T47D (cell line): ENCODE measurements around the gene TPX2.
A peak's percentile ranks its signal among the peaks of the same experiment; 100 is the strongest.

Experiments
- DNase-seq, 2 experiments: peaks; one replicate each; pipeline versions ENCODE4 v3.0.0 to v3.0.0-alpha.2; 2011 to 2012; ENCODE audit warnings: low read depth in 1 of 2, low spot score in 1 of 2
- JUND ChIP-seq: IDR thresholded peaks from 2 replicates; pipeline ENCODE4 v1.6.1; 2012; ENCODE audit warnings: low read depth
- in situ Hi-C: cut with HindIII; loops from 2 replicates; pipeline ENCODE4 v1.10.0; 2016; ENCODE audit warnings: low sequenced_read_pairs, low pct_unique_long_range_greater_than_20kb

Gene TPX2

GRCh38 chr20:31843288-31843687, 104.2 kb downstream of the TPX2 start:
- DNase-seq, result no peak
- no peak for TF ChIP-seq JUND
- in situ Hi-C loops, result no loop called here

GRCh38 chr20:31843881-31844280, 104.8 kb downstream of the TPX2 start:
- no peak for DNase-seq
- no peak for TF ChIP-seq JUND
- in situ Hi-C loops, result no loop called here

DNA sequence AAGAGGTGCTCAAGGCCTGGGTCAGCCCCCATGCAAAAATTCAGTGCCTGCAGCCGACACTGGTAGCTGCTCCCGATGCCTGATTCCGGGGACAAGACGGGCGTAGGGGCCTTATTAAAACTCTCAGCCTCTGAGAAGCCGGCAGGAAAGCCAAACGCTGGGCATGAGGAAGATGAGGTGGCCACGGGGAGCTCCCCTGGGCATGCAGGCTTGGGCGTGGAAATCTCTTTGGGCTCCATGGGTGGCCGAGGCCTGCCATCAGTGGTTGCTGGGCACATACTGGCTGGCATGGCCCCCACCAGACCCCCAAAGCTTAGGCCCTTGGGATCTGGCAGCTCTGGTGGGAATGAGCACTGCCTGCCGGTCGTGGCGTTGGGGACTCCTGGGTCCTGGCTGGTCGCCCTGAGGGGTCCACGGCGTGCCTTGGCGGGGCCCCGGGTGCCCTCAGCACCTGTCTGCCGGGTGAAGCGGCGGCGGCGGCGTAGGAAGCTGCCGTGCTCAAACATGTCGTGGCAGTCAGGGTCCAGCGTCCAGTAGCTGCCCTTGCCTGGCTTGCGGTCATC, 105.7 kb downstream of the TPX2 start:
- no peak for TF ChIP-seq JUND
- DNase-seq, result no peak
- in situ Hi-C loops, result no loop called here

DNA sequence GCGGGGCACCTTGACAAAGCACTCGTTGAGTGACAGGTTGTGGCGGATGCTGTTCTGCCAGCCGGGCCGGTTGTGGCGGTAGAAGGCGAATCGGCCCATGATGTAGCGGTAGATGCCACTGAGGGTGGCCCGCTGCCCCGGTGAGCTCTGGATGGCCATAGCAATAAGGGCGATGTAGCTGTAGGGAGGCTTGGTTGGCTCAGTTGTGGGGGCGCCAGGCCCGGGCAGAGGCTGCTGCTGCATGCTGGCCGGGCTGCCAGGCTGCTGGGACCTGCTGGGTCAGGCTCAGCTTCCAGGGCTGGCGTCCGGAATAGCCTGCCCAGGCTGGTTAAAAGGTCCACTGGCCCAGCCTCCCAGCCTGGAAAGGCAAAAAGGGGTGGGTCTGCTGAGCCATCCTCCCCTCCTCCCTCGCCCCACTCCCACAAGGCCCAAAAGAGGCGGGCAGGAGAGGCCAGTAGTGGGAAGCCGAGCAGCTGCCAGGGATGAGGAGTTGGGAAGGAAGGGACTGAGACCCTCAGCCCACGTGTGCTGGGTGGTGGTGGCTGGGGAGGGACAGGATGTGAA, 106.3 kb downstream of the TPX2 start, which contains the start of gene FOXS1:
FOXS1 (minus strand) TSS at position 305 of the 564 bp plus-strand sequence; CDS start at position 243, 62 bp downstream.
- no peak for TF ChIP-seq JUND
- DNase-seq, result peak in 1 of 2 experiments; percentile 37
- in situ Hi-C loops, result no loop called here

DNA sequence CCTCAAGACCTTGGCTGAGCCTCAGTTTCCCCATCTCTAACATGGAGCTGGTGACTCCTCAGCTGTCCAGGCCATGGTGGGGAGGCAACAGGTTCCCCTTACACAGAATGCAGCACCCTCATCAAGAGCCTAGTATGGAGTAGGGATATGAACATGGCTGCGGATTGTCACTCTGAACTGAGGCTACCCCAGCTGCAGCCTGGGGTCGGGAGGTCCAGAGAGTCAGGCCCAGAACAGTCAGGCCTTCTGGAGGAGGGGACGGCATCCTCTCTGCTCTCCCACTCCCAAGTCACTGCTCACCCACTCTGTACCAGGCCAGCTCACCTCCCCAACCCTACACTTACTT, 107.7 kb downstream of the TPX2 start:
- no peak for DNase-seq
- in situ Hi-C loops, result no loop called here
- TF ChIP-seq JUND, result no peak

- DNase-seq, result no peak
- TF ChIP-seq JUND, result no peak
- in situ Hi-C loops, result no loop called here
Measured at GRCh38 chr20:31848088-31848999, 109.3 kb downstream of the TPX2 start.

DNA sequence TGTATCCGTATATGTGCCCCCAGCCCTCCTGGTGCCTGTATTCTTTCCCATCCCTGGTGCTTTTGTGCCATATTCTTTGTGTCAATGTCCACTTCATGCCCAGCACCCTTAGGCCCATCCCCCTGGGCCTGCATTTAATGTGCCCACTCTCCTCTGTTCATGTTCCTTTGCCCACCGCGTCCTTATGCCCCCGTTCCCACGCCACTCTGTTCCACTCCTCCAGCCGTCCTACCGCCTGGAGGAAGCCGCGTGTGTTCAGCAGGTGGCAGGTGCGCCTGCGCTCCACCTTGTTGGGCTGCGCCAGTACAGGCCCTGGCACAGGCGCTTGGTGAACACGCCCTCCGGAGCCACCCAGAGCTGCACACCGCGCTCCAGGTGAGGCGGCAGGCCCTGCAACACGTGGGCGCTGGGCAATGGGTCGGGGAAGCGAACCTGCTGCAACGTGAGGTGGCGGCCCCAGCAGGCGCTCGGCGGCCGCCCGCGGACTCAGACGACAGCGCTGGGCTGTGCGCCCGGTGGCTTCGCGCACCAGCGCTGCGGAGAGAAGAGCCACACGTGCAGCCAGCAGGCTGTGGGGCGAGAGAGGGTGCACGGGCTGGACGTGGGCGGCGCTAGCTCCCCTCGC, 110.3 kb downstream of the TPX2 start:
- in situ Hi-C loops, result no loop called here
- TF ChIP-seq JUND, result no peak
- DNase-seq, result peak; percentile 77 to 79
